ENCODE data around the gene RNF38. TPM values are rescaled to one million over a fixed set of nuclear protein-coding genes. Genes with fewer than 3 reads are reported as not detected.
"Not testable (repeated sequence)": the region's sequence is repeated elsewhere in the genome, so short reads cannot be mapped to it uniquely, and the experiment has no call there.

The RNF38 gene
- total RNA-seq, 2 experiments from 2014 or later, result 26.7 to 40.0 TPM

DNA sequence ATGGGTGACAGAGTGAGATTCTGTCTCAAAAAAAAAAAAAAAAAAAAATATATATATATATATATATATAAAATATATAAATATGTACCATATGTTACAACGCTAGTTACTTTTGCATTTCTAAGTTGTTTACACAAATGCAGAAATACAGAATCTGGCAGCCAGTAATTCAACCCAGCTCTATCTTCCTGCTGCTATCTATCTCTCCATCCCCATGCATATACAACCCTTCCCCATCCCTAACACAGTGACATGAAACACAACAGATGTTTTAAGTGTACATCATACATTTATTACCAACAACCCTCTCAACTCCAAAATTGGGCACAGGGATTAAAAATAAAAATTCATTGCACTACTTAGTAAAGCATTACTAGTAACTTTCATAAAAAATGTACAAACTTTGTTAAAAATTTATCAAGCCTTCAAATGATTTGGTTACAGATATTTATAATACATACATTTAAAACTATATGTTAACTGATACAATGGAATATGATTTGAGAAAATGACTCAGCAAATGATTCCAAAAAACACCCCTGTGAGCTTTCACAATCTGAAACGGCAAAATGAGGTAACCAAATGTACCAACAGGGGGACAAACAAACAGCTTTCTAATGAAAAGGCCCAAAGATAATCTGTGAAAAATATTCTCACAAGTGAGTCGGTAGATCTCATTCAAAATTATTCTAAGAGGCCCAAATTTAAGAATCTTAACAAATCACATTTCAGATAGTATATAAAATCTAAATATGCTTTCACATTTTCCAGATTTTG is 63.8 kb downstream of the RNF38 start:
- Mint-ChIP-seq H3K27me3 (no peaks in the 10 kb centered on the region), H3K9me3 (ENCODE audit: low read depth) (no peaks in the 10 kb centered on the region), H3K27ac (no peak overlapping the region), H3K4me1 (no peaks in the 10 kb centered on the region), H3K36me3 (ENCODE audit: low read depth) (peaks cover 26% of the 10 kb centered on the region), H3K4me3 (no peak overlapping the region)
- intact Hi-C loops (cut with DNase I, micrococcal nuclease), result loop anchor here in 1 of 2 experiments (10.0 kb wide), 1 partner anchor 122 kb away; no protein-coding TSS in a partner anchor
- ChIA-PET POLR2A (interaction anchor here (0.6 kb wide), 1 partner anchor 1117 kb away, joined by 3 read pairs; no protein-coding TSS in a partner anchor), CTCF (interaction anchor here (0.7 to 5.8 kb wide), 2 partner anchors 7 to 1745 kb away, joined by 3 to 34 read pairs; no protein-coding TSS in a partner anchor)
- ATAC-seq (no peak), DNase-seq (no peak)

DNA sequence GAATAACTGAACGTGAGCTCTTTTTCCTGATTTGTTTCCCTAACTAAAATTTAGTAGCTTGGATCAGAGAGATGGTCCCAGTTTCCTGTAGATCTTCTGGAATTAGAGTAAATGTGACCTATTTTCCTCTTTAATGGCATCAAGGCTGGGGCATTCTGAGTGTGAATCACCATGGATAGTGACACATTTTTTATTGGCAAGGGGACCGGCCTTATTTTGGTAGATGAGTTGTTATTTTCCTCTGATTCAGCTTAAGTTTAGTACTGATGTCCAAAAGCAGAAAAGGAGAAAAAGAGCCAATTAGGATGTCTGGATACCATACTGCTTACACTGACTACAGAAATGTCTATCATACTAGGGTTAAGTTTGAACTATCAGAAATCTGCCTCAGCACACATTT is 68.1 kb downstream of the RNF38 start:
- no peak for DNase-seq
- Mint-ChIP-seq H3K9me3 (ENCODE audit: low read depth) (no peaks in the 10 kb centered on the region), H3K27ac (no peak overlapping the region), H3K36me3 (ENCODE audit: low read depth) (peaks cover 5% of the 10 kb centered on the region), H3K4me3 (no peak overlapping the region), H3K4me1 (no peaks in the 10 kb centered on the region), H3K27me3 (no peaks in the 10 kb centered on the region)
- ChIA-PET POLR2A (interaction anchor here (0.7 kb wide), 1 partner anchor 1953 kb away, joined by 3 read pairs; no protein-coding TSS in a partner anchor), CTCF (interaction anchor here (0.7 to 1.2 kb wide), 4 partner anchors 19 to 338 kb away, joined by 3 to 4 read pairs (median 4); no protein-coding TSS in a partner anchor)
- intact Hi-C loops (cut with DNase I, micrococcal nuclease), result loop anchor here in 1 of 2 experiments (10.0 kb wide), 1 partner anchor 117 kb away; no protein-coding TSS in a partner anchor
- ATAC-seq, result no peak

DNA sequence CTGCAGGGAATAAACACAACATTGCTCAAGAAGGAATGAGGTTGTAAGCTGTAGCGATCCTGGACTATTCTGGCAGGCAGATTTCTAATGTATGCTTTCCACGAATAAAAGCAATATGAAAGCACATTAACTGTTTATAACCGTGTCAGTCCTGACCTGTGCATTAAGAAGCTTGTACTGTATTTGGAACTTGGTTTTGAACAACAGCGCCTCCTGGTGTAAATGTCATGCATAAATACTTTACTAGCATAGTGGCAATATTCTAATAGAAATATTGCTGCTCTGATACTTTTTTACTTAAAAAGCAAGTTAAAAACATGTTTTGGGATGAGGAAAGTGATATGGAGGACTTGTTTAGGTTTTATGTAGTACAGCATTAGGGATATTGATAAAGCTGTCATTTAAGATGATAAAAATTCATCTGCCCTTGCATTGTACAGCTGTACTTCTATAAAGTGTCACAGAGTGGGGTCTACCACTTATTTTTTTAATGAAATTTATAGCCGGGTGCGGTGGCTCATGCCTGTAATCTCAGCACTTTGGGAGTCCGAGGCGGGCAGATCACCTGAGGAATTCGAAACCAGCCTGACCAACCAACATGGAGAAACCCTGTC is 71.2 kb downstream of the RNF38 start:
- Mint-ChIP-seq H3K4me1 (no peaks in the 10 kb centered on the region), H3K27ac (no peak overlapping the region), H3K9me3 (ENCODE audit: low read depth) (no peaks in the 10 kb centered on the region), H3K27me3 (no peaks in the 10 kb centered on the region), H3K4me3 (no peak overlapping the region), H3K36me3 (ENCODE audit: low read depth) (no peaks in the 10 kb centered on the region)
- POLR2A ChIA-PET, result interaction anchor here (0.6 to 0.7 kb wide), 3 partner anchors 56 to 444 kb away, joined by 3 read pairs; no protein-coding TSS in a partner anchor
- ATAC-seq (peak; percentile 81), DNase-seq (peak; percentile 58)
- CTCF ChIA-PET, result interaction anchor here (0.6 to 4.7 kb wide), 31 partner anchors 10 to 383 kb away, joined by 3 to 38 read pairs (median 4); partner anchors contain the start of genes CLTA and GNE
- intact Hi-C loops (cut with DNase I, micrococcal nuclease), result loop anchor here (1.0 to 10.0 kb wide), 6 partner anchors 81 to 374 kb away; partner anchors contain the start of genes CLTA (in 2 of the 2) and OR2S2 (in 1 of the 2)

DNA sequence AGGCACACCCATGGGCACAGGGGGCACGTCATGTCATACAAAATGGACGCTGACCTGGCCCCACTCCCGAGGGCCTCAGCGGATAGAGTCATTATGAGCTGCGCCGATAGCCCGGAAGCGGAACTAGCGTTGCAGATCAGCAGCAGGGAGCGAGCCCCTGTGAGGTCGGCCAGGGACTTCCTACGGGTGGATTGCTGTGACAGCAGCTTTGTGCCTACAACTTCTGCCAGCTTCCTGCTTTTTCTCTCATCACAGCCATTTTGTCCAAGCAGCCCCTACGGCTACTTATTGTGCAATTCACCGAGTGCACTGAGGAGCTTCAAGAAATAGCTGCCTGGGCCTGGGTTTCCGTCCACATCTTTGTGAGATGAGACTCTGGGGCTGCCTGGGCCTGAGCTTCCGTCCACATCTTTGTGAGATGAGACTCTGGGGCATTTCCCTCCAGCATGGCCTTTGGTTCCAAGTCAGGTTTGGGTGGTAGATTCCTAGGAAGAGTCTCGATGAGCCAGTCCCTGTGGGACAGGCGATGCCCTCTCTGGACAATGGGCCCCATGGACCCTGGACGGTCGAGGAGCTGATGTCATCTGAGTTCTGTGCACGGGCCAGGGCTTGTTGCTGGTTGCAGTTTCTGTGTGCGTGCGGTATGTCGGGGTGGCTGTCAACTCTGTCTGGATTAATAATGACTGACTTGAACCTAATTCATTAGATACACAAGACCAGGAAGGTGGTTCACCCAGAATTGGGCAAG is 74.8 kb downstream of the RNF38 start:
- ChIA-PET POLR2A (interaction anchor here (0.9 kb wide), 1 partner anchor 131 kb away, joined by 3 read pairs; no protein-coding TSS in a partner anchor), CTCF (interaction anchor here (0.6 to 1.5 kb wide), 5 partner anchors 11 to 753 kb away, joined by 3 to 4 read pairs (median 3); no protein-coding TSS in a partner anchor)
- no peaks in the 10 kb centered on the region for H3K4me1 Mint-ChIP-seq
- no peak overlapping the region for H3K4me3 Mint-ChIP-seq
- no peaks in the 10 kb centered on the region for H3K36me3 Mint-ChIP-seq (ENCODE audit: low read depth)
- H3K27ac Mint-ChIP-seq, result no peak overlapping the region
- DNase-seq, result no peak
- no peaks in the 10 kb centered on the region for H3K9me3 Mint-ChIP-seq (ENCODE audit: low read depth)
- ATAC-seq, result no peak
- no peaks in the 10 kb centered on the region for H3K27me3 Mint-ChIP-seq
- intact Hi-C loops (cut with DNase I, micrococcal nuclease), result loop anchor here in 1 of 2 experiments (10.0 kb wide), 1 partner anchor 370 kb away; the partner anchor contains the start of gene OR2S2

DNA sequence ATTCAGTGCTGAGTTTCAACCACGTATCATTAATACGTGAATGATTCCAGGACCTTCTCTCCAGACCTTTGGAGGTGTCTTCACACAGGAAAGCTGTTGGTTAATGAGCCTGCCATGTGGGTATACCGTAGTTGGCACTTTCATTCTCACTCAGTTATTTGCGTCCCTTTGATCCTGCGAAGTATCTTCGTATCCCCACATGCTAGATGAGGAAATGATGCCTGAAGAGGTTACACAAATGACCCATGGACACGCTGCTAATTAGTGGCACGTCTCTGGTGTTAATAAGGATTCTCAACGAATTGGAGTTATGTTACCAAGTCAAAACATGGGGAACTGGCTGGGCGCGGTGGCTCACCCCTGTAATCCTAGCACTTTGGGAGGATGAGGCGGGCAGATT is 76.1 kb downstream of the RNF38 start:
- POLR2A ChIA-PET, result no interaction called here
- no peaks in the 10 kb centered on the region for H3K9me3 Mint-ChIP-seq (ENCODE audit: low read depth)
- no peak for ATAC-seq

DNA sequence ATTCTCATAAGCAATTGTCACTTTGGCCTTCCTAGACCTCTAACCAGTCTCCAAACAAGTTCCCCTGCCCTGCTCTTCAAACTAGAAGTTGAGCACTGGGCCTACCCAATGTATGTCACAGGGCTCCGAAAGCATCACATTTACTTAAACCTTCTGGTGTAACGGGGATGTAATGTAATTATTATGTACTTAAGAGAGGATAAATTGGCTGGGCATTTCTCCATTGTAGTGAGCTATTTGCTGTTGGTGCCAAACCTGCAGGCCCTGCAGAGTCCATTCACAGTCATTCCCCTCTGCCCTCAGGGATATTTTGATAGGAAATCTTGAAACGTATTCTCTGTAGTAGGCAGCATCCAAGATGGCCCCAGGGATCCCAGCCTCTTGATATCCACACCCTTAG is 77.6 kb downstream of the RNF38 start:
- ChIA-PET POLR2A (no interaction called here), CTCF (interaction anchor here (0.7 kb wide), 1 partner anchor 90 kb away, joined by 3 read pairs; no protein-coding TSS in a partner anchor)
- no peak overlapping the region for H3K4me3 Mint-ChIP-seq
- H3K27ac Mint-ChIP-seq, result no peak overlapping the region
- no peaks in the 10 kb centered on the region for H3K9me3 Mint-ChIP-seq (ENCODE audit: low read depth)
- no peaks in the 10 kb centered on the region for H3K27me3 Mint-ChIP-seq
- intact Hi-C loops (cut with DNase I, micrococcal nuclease), result loop anchor here in 1 of 2 experiments (10.0 kb wide), 1 partner anchor 368 kb away; the partner anchor contains the start of gene OR2S2
- ATAC-seq (no peak), DNase-seq (no peak)
- no peaks in the 10 kb centered on the region for H3K36me3 Mint-ChIP-seq (ENCODE audit: low read depth)
- no peaks in the 10 kb centered on the region for H3K4me1 Mint-ChIP-seq

More for the DNA sequence above, 76.1 kb downstream of the RNF38 start:
- CTCF ChIA-PET, result no interaction called here
- DNase-seq, result no peak
- H3K4me3 Mint-ChIP-seq, result no peak overlapping the region
- H3K27ac Mint-ChIP-seq, result no peak overlapping the region
- H3K4me1 Mint-ChIP-seq, result no peaks in the 10 kb centered on the region
- no peaks in the 10 kb centered on the region for H3K36me3 Mint-ChIP-seq (ENCODE audit: low read depth)
- intact Hi-C loops (cut with DNase I, micrococcal nuclease), result loop anchor here in 1 of 2 experiments (10.0 kb wide), 1 partner anchor 369 kb away; the partner anchor contains the start of gene OR2S2
- H3K27me3 Mint-ChIP-seq, result no peaks in the 10 kb centered on the region

DNA sequence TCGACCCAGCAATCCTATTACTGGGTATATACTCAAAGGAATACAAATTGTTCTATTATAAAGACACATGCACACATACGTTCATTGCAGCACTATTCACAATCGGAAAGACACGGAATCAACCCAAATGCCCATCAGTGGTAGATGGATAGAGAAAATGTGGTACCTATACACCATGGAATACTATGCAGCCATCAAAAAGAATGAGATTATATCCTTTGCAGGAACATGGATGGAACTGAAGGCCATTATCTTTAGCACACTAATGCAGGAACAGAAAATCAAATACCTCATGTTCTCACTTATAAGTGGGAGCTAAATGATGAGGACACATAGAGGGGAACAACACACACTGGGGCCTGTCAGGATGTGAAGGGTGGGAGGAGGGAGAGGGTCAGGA is 78.2 kb downstream of the RNF38 start:
- H3K9me3 Mint-ChIP-seq (ENCODE audit: low read depth); POLR2A ChIA-PET; ATAC-seq; H3K27ac Mint-ChIP-seq; H3K4me1 Mint-ChIP-seq; H3K36me3 Mint-ChIP-seq (ENCODE audit: low read depth); H3K27me3 Mint-ChIP-seq; H3K4me3 Mint-ChIP-seq; DNase-seq: not testable (repeated sequence)
- CTCF ChIA-PET, result interaction anchor here (0.5 to 0.8 kb wide), 2 partner anchors 252 to 589 kb away, joined by 3 to 4 read pairs; no protein-coding TSS in a partner anchor
- intact Hi-C loops (cut with DNase I, micrococcal nuclease), result loop anchor here in 1 of 2 experiments (10.0 kb wide), 1 partner anchor 367 kb away; the partner anchor contains the start of gene OR2S2

DNA sequence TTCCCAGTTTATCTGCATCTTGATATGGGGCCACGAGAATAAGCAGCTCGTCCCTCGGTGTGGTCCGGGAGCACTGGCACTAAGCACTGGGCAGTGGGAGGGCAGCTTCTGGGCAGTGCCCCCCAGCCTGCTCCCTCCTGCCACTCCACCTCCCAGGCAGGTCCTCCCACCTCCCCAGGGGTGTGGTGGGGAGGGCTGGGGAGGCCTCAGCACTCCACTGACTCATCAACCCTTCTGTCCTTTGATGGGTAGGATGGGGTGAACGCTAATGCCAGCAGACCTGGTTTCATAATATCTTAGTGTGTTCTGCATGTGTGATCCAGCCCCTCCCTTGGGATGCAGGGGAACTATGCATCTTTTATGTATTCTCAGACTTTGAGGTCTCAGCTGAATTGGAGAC is 79.6 kb downstream of the RNF38 start:
- intact Hi-C loops (cut with DNase I, micrococcal nuclease), result loop anchor here in 1 of 2 experiments (10.0 kb wide), 1 partner anchor 366 kb away; the partner anchor contains the start of gene OR2S2
- ChIA-PET CTCF (interaction anchor here (0.5 to 2.8 kb wide), 3 partner anchors 8 to 130 kb away, joined by 3 to 15 read pairs (median 4); partner anchors contain the start of gene CLTA), POLR2A (no interaction called here)
- ATAC-seq (no peak), DNase-seq (no peak)
- no peaks in the 10 kb centered on the region for H3K4me1 Mint-ChIP-seq
- H3K4me3 Mint-ChIP-seq, result no peak overlapping the region
- H3K36me3 Mint-ChIP-seq (ENCODE audit: low read depth), result no peaks in the 10 kb centered on the region
- H3K27ac Mint-ChIP-seq, result no peak overlapping the region
- no peaks in the 10 kb centered on the region for H3K27me3 Mint-ChIP-seq
- no peaks in the 10 kb centered on the region for H3K9me3 Mint-ChIP-seq (ENCODE audit: low read depth)

DNA sequence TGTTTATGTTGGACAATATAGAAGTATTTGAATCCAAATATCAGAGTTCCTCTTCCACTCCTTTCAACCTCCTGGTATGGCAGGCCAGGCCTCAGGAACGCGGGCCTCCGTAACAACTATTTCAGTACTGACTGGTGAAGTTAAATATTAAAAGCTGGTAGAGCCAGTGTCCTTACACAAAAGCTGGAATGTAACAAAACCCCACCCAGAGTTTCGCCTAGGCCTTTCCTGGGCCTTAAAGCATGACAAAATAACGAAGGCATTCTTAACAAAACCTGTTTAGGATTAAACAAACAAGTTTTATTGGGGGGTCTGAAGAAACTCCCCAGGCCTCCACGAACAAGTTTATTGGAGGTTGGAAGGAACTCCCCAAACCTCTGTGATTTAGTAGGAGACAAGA is 80.3 kb downstream of the RNF38 start:
- H3K4me1 Mint-ChIP-seq, result no peaks in the 10 kb centered on the region
- no peaks in the 10 kb centered on the region for H3K9me3 Mint-ChIP-seq (ENCODE audit: low read depth)
- intact Hi-C loops (cut with DNase I, micrococcal nuclease), result loop anchor here in 1 of 2 experiments (10.0 kb wide), 1 partner anchor 365 kb away; the partner anchor contains the start of gene OR2S2
- ChIA-PET POLR2A (no interaction called here), CTCF (interaction anchor here (0.7 to 2.8 kb wide), 5 partner anchors 9 to 176 kb away, joined by 3 to 15 read pairs (median 3); partner anchors contain the start of gene CLTA)
- no peak overlapping the region for H3K4me3 Mint-ChIP-seq
- H3K27me3 Mint-ChIP-seq, result no peaks in the 10 kb centered on the region
- no peaks in the 10 kb centered on the region for H3K36me3 Mint-ChIP-seq (ENCODE audit: low read depth)
- DNase-seq, result no peak
- ATAC-seq, result no peak
- H3K27ac Mint-ChIP-seq, result no peak overlapping the region

DNA sequence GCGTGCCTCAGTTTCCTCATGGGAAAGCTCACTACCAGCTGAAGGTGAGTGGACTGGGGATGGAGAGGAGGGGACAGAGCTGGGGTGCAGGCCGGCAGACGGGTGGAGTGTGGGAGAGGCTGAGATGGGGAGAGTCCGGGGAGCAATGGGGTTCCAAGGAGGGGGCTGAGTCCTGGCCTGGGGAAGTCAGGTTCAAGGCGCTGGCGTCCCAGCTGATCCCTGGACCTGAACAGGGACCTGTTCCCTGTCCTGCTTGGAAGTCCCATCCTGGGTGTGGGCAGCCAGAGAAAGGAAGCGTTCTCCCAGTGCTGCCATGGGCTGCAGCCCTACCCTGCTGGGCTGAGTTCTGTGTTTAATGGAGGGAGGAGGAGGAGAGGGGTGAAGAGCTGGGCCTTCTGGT is 80.9 kb downstream of the RNF38 start:
- H3K27ac Mint-ChIP-seq, result no peak overlapping the region
- intact Hi-C loops (cut with DNase I, micrococcal nuclease), result no loop called here
- ChIA-PET POLR2A (interaction anchor here (0.5 kb wide), 1 partner anchor 50 kb away, joined by 3 read pairs; no protein-coding TSS in a partner anchor), CTCF (interaction anchor here (0.7 to 2.8 kb wide), 5 partner anchors 9 to 175 kb away, joined by 3 to 15 read pairs (median 3); partner anchors contain the start of gene CLTA)
- no peaks in the 10 kb centered on the region for H3K4me1 Mint-ChIP-seq
- DNase-seq (no peak), ATAC-seq (no peak)
- no peak overlapping the region for H3K4me3 Mint-ChIP-seq
- no peaks in the 10 kb centered on the region for H3K27me3 Mint-ChIP-seq
- no peaks in the 10 kb centered on the region for H3K36me3 Mint-ChIP-seq (ENCODE audit: low read depth)
- H3K9me3 Mint-ChIP-seq (ENCODE audit: low read depth), result no peaks in the 10 kb centered on the region

Data from activated CD4-positive, alpha-beta T cell treated with anti-CD3 and anti-CD28 coated beads for 36 hours (primary cell).